Stimulated activated CD8-positive, alpha-beta memory T cell treated with anti-CD3 and anti-CD28 coated beads, Interleukin-7, amount 100 ng/mL, for 24 hours (primary cell): Measurements from ENCODE around the gene OR11L1.

Experiments used
- DNase-seq: peaks from one replicate; pipeline ENCODE4 v3.0.0-alpha.2; 2020; ENCODE audit warnings: low read depth

The OR11L1 gene, protein sequence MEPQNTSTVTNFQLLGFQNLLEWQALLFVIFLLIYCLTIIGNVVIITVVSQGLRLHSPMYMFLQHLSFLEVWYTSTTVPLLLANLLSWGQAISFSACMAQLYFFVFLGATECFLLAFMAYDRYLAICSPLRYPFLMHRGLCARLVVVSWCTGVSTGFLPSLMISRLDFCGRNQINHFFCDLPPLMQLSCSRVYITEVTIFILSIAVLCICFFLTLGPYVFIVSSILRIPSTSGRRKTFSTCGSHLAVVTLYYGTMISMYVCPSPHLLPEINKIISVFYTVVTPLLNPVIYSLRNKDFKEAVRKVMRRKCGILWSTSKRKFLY

DNA sequence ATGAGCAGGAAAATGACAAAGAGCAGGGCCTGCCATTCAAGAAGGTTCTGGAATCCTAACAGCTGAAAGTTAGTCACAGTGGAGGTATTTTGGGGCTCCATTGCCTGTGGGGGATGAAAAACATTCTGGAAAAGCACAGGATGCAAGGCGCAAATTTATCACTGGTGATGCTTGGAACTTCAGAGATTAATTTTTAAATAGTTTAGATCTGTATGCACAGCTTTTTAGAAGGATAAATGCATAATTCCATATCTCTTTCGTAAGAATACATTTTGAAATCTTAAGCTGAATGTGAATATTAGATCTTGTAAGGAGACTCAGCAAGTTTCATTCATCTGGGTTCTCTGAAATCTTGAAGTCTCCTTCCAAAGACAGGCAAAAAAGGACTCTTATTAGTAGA is at the start of gene OR11L1:
TSS of gene OR11L1 (minus strand) at position 101 of the 400 bp plus-strand sequence. CDS start at position 101, 0 bp downstream.
- no peak for DNase-seq

DNA sequence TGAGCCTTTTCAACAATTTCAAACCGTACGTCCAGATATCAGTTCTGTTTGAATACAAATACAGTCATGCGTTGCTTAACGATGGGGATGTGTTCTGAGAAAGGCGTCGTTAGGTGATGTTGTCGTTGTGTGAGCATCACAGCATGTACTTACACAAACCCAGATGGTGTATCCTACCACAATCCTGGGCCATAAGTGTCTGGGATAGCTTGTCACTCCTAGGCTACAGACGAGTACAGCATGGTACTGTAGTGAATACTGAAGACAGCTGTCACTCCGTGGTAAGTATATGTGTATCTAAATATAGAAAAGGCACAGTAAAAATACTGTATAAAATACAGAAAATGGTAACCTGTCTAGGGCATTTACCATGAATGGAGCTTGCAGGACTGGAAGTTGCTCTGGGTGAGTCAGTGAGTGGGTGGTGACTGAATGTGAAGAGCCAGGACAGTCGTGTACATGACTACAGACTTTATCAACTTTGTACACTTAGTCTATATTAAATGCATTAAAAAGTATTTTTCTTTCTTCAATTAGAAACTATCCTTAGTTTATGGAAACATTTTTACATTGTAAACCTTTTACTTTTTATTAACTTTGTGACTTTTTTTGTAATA is 43.2 kb upstream of the OR11L1 start:
- DNase-seq, result no peak

DNA sequence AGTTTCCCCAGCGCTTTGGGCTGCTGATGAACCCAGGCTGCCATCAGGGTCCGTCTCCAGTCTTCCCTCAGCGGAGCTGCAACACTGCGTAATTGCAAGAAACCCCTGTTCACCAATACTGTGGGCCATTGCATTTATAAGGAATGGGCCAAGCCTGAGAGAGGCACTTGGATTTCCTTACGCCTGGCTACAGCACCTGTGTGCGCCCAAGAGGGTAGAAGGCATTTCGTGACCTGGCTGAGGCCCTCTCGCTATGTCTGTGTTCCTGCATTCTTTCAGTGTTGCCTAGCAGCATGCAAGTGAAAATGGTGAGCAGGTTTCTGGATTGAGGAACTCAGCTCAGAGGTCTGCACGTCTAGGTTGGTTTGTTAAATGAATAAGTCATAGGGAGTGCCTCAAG is 41.6 kb upstream of the OR11L1 start:
- DNase-seq, result no peak

DNA sequence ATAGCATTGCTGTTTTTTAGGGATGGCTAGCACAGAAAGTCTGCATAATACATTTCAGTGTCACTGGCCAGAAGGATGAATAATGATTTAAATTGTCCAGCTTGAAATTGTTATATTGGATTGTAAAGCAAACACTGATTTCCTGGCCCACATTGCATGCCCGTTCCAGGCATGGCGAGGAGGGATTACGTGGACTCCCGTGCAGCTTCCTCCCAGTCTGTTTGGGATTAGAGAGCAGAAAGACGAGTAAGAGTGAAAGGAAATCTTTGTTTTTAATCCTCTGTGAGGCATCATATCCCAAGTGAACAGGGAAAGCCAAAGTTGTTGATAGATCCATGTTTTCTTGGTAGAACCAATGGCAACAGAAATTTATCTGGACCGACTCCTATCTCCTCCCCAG is 23.7 kb upstream of the OR11L1 start:
- DNase-seq, result no peak

DNA sequence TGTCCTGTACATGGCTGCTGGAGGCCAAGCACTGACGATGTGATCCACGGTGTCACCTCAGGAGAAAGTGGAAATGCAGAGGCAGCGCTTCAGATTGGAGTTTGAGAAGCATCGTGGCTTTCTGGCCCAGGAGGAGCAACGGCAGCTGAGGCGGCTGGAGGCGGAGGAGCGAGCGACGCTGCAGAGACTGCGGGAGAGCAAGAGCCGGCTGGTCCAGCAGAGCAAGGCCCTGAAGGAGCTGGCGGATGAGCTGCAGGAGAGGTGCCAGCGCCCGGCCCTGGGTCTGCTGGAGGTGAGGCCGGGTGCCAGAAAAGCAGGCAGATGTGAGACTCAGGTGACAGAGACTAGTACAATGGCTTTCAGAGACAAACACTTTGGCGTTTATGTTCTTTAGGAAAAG is 22.9 kb upstream of the OR11L1 start:
- no peak for DNase-seq

DNA sequence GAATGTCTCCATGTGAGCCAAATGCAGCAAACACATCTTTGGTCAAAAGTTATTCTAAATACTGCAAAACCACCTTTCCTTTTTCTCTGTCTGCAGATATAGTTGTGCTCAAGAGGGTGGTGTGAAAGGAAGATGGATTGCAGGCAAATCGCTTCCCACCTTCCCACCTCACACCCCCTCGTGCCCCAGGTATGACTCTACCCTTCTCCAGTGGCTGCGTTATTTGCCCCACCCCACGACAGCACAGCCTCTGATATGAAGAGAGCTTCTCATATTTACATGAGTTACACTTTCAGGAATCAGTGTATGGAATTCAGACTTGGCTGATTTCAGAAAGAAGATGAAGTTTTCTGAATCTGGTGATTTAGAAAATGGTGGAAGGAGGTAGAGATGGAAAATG is 21.1 kb upstream of the OR11L1 start:
- no peak for DNase-seq

DNA sequence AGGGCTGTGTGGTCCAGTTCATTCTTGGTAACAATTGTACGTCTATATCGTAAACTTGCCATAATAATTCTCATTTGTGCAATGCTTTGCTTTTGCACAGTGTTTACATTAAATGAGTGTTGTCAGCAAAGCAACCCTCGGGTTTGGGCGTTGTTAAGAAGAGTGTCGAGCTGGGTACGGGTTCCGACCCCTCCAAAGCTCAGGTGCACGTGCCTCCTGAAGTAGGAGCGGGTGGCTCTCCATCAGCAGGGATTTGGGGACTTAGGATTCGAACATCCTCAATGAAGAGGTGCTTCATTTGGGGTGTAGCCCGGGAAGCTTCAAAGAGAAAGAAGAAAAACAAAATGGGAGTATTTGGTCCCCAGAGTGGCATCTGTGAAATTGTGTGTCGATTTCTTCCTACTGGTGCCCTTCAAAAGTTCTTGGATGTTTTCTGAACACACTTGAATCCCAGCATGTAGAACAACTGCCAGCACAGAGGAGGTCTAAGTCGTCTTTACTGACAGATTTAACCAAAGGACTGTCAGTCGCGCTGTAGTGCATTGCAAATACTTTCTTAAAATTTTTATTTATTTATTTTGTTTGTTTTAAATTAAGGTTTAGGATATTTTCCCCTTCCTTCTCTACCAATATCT is 16.4 kb upstream of the OR11L1 start:
- no peak for DNase-seq

DNA sequence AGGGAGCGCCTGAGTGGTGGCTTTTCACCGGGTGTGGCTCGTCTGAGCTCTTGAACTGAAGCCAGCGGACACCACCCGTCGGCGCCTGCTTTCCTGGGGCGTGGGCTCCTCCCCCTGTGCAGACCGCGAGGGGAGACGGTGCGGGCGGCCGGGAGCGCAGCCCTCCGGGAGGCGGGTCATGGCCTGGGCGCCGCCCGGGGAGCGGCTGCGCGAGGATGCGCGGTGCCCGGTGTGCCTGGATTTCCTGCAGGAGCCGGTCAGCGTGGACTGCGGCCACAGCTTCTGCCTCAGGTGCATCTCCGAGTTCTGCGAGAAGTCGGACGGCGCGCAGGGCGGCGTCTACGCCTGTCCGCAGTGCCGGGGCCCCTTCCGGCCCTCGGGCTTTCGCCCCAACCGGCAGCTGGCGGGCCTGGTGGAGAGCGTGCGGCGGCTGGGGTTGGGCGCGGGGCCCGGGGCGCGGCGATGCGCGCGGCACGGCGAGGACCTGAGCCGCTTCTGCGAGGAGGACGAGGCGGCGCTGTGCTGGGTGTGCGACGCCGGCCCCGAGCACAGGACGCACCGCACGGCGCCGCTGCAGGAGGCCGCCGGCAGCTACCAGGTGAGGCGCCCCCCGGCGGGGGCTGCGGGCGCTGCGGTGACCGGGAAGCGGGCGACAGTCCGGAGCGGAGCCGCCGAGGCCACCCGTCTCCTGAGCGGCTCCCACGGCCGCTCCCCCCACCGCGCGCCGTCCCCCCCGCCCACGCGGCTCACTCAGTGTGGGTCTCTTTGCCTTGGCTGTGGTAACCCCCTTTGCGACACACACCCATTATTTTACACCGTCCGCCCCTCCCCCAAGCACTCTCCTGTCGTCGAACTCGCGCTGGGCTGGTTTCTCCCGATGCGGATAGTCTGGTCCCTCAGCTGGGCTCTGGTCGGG is 15.6 kb upstream of the OR11L1 start, which contains the start of gene TRIM58:
TSS of gene TRIM58 (plus strand) at position 119 of the 916 bp plus-strand sequence. CDS start at position 179, 60 bp downstream.
- DNase-seq, result no peak

DNA sequence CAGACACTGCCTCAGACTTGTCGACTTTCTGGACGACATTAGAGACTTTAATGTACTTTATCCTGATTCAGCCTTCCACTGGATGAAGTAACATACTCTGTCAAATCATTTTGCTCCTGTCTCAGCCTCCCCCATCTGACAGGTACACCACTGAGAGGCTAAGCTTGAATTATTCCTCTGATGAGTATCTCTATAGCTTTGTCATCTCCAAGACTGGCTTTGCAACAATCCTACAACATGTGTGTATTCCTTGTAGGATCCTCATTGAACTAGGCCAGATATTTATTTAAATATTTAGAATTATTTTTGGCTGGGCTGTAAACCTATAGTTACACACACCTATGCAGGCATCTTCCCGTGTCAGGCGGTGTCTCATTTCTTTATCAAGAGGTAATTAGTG is 14.2 kb upstream of the OR11L1 start:
- DNase-seq, result no peak

DNA sequence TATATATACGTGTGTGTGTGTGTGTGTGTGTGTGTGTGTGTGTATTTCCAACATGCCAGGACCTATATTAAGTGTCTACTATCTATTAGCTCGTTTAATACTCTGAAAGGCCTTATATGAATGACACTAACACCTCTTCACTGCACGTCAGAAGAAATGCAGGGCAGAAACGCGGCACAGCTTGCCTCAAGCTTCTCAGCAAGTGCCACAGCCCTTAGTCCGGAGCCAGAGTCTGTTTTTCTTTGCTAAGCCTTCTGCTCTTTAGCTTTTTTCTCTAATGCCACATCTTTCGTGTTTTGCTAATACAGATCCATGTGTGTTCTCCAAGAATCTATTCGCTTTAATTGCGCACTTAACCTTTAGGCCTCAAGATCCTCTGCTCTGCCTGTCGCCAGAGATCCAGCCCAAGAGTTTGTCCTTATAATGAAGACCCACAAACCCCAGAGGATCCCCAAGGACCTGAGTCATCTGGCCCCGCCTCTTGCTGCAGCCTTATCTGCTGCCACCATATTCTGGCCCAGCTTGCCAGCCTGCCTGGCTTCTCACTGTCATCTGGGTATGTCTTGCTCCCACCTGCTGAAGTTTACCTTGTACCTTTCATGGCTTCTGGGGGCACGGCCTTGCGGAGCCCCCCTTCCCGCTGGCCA is 13.3 kb upstream of the OR11L1 start:
- no peak for DNase-seq

DNA sequence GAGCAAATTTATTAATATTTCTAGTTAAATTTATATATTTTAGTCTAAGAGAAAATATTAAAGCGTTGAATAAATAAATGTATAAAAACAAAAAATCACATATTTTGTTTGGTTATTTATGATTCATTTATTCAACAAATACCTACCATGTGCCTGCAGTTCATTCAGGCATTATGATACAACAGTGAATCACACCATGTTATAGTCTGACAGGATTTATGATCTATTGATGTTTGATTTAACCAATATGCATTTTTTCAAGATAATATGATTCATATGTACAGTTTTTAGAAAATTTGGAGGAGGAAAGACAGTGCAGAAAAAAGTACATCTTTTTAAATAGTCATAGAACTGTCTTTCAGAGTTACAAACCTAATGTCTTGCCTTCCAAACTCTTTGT is 7.9 kb upstream of the OR11L1 start:
- DNase-seq, result no peak

DNA sequence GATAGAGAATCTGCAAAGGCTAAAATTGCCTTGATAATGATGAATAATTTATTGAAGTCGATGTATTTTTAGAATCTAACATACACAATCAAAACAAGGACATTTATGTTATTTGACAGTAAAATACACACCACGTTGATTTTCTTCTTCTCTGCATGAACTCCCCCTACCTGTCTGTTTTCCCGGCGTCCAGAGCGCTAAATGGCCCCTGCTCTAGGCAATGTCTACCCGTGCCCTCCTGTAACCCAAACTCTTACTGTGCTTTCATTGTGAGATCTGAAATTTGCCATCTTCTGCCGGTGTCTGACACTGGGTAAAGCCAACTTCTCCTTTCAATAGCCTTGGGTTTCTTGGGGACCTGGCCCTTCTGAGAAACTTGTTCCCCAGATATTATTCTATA is 6.7 kb upstream of the OR11L1 start:
- DNase-seq, result no peak

DNA sequence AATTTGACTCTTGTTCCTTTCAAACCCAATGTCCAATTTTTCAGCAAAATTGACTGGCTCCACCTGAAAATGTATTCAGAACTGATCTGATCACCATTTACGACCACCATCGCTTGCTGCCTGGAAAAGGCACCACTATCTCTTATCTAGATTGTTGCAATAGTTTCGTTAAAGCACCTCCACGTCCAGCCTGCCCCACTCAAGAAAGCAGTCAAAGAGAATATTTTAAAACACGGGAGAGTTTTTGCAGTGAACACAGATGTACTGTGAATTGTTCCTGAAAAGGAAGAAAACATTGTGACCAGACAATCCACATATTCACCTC is 4.0 kb upstream of the OR11L1 start:
- no peak for DNase-seq

DNA sequence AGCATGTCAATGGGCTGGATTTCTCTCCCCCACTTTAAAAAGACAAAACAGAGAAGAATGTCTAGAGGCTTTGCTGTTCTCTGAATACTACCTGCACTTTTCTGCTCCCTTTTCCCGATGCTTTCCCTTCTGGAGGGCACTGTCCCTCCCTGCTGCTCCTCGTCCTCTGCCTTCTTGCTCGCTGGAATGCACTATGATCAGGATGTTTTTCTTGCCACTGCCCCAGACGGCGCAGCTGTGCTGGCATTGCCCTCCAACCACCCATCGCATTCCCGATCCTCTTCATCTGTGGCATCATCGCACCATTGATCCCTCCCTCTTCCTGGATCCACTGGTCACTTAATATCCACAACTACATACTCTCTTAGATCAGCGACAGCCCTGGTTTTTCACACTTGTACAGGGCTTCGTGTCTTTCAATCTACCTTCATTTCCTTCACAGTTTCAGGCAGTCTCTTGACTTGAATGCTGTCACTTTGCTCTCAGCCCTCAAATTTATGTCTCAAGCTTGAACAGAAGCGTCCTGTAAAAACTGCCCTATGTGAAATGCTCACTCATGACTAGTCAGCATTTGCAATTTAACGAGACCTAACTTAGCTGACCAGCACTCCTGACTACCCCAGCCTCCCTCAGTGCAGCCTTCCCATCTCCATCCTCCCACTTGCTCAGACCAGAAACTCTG is 3.5 kb upstream of the OR11L1 start:
- DNase-seq, result no peak

DNA sequence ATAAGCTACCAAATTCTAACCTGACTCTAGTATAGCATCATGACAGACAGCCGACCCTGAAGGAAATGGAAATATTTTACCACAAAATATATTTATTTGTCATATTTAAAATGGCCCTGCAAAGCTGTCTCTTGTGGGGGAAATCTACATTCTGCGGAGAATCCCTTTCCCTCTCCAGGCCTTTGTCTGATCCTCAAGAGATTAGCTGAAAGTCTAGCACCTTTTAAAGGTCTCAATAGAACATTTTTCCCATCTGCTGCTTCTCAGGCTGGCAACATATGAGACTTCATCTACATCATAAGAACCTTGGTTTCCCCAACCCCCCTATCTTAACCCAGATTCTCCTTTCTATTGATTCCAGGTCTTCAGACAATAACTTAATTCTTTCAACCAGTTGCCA is 1.7 kb upstream of the OR11L1 start:
- no peak for DNase-seq

DNA sequence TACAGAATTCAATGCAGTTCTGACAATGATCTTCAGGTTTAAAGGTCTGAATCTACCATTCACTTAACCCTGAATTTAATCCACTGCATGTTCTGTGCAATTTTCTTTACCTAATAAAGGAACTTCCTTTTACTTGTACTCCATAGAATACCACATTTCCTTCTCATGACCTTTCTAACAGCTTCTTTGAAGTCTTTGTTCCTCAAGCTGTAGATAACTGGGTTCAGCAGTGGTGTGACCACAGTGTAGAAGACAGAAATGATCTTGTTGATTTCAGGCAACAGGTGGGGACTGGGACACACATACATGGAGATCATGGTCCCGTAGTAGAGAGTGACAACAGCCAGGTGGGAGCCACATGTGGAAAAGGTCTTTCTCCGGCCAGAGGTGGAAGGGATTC is 878 bp downstream of the OR11L1 start:
- no peak for DNase-seq

DNA sequence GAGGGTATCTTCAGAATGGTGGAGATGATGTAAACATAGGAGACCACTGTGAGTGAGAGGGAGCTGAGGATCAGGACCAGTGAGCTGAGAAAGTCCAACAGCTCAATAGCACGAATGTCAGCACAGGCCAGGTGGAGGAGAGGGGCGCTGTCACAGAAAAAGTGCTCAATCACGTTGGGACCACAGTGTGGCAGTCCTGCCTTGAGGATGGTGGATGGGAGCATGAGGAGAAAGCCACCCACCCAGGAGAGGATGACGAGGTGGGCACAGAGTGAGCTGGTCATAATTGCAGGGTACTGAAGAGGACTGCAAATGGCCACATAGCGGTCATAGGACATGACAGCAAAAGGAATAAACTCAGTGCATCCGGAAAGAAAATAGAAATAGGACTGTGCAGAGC is 8.1 kb downstream of the OR11L1 start:
- DNase-seq, result no peak

DNA sequence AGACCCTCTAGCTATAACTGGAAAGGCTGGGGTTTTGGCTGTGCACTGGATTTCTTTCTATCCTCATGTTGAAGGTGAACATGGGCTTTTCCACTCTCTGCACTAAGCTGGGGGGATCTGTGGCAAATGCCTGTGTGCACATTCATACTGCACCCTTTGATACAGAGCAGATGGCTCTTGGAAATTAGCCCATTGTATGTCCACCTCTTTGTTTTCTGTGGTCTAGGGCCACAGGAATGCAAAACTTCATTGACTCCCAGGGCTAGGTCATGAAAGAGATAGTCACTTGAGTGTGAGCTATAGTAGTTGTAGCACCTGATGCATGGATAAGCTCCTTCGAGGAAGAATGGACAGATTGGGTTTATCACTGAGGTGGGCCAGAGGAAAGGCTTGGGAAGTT is 12.0 kb downstream of the OR11L1 start:
- no peak for DNase-seq

DNA sequence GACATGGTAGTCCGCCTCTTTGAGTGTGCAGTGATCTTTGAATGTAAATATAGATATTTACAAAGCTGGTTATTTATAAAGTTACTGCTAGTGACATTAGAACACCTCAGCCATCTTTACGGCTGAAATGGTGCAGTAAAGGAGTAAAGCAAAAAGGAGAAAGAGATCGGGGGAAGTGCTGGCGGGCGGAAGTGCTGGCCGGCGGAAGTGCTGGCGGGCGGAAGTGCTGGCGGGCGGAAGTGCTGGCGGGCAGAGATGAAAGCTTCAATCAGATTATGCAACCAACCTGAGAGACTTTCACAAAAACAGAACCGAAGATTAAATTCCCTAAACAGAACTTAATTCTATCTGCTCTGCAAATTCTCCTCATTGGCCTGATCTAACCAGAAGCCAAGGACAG is 16.3 kb downstream of the OR11L1 start:
- DNase-seq, result no peak

DNA sequence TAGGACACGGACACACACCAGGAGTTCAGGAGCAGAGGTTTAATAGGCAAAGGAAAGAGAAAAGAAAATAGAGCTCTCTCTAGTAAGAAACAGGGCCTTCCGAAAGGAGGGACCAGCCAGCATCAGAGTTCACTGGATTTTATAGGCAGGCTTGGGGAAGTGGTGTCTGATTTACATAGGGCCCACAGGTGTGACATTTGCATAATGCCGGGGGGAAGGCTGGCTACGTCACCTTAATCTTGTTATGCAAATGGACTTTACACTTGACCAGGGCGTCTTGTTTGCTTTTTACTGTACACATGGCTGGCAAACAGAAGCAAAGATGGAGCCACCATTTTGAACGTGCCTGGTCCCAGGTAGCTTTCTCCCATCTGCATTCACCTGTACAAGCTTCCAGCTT is 17.7 kb downstream of the OR11L1 start, which contains the start of gene OR14A16:
TSS of gene OR14A16 (minus strand) at position 97 of the 400 bp plus-strand sequence. CDS start 8,390 bp downstream, outside the sequence.
- no peak for DNase-seq

DNA sequence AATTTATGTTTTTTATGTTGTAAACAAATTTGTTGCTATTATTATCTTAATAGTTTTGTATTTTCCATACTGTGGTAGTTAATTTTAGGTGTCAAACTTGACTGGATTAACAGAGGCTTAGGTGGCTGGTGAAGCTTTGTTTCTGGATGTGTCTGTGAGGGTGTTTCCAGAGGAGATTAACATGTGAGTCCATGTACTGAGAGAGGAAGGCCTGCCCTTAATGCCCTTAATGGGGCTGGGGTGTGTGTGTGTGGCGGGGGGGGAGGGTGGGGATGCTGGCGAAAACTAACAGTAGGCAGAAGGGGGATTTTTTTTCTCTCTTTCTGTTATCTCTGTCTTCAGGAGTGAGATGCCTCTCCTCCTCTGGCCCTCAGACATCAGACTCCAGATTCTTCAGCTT is 19.6 kb downstream of the OR11L1 start:
- DNase-seq, result no peak
